Trophoblast cell (in vitro differentiated cells and primary cell): ENCODE data around the gene THEMIS.

Source experiments
- DNase-seq, 2 donors: peaks; one replicate each; pipeline ENCODE4 v3.0.0-alpha.2; 2016
- H2AFZ ChIP-seq: 2 replicates; pipeline ENCODE4 v1.6.1; 2013; ENCODE audit warnings: low read length, moderate library complexity, mild to moderate bottlenecking; ENCODE audit not compliant: insufficient read depth, poor library complexity
- H2AK5ac ChIP-seq: 2 replicates; pipeline ENCODE4 v1.6.1; 2013; ENCODE audit warnings: mild to moderate bottlenecking, low read length
- H2BK120ac ChIP-seq: 2 replicates; pipeline ENCODE4 v1.6.1; 2013; ENCODE audit warnings: low read length, mild to moderate bottlenecking, moderate library complexity; ENCODE audit not compliant: insufficient read depth, poor library complexity
- H2BK12ac ChIP-seq: 2 replicates; pipeline ENCODE4 v1.6.1; 2013; ENCODE audit warnings: mild to moderate bottlenecking, low read length, moderate library complexity
- H2BK5ac ChIP-seq: 2 replicates; pipeline ENCODE4 v1.6.1; 2013; ENCODE audit warnings: low read length, low read depth, moderate library complexity, mild to moderate bottlenecking; ENCODE audit not compliant: poor library complexity
- H3K14ac ChIP-seq: 2 replicates; pipeline ENCODE4 v1.6.1; 2013; ENCODE audit warnings: mild to moderate bottlenecking, low read length
- H3K18ac ChIP-seq: 2 replicates; pipeline ENCODE4 v1.6.1; 2013; ENCODE audit warnings: mild to moderate bottlenecking, low read length
- H3K23ac ChIP-seq: 2 replicates; pipeline ENCODE4 v1.6.1; 2013; ENCODE audit warnings: low read length
- H3K27ac ChIP-seq: 2 replicates; pipeline ENCODE4 v1.5.1; 2013; ENCODE audit warnings: low read depth, mild to moderate bottlenecking, inconsistent platforms, low read length, moderate library complexity
- H3K27me3 ChIP-seq: 2 replicates; pipeline ENCODE4 v1.6.1; 2013; ENCODE audit warnings: inconsistent platforms, mild to moderate bottlenecking, low read length, moderate library complexity; ENCODE audit not compliant: insufficient read depth
- H3K36me3 ChIP-seq, 2 experiments: 1 replicate in 1 of 2; 2 replicates in 1 of 2; pipeline ENCODE4 v1.6.1; 2013; ENCODE audit warnings: low read length in 2 of 2, mild to moderate bottlenecking in 2 of 2, moderate library complexity in 1 of 2; ENCODE audit not compliant: insufficient read depth in 2 of 2, control insufficient read depth in 1 of 2
- H3K4ac ChIP-seq: 2 replicates; pipeline ENCODE4 v1.6.1; 2013; ENCODE audit warnings: low read depth, mild to moderate bottlenecking, low read length, moderate library complexity
- H3K4me1 ChIP-seq, 2 experiments: 1 replicate in 1 of 2; 2 replicates in 1 of 2; pipeline ENCODE4 v1.6.1; 2013; ENCODE audit warnings: low read length in 2 of 2, mild to moderate bottlenecking in 2 of 2, moderate library complexity in 1 of 2; ENCODE audit not compliant: insufficient read depth in 2 of 2, control insufficient read depth in 1 of 2
- H3K4me2 ChIP-seq: 2 replicates; pipeline ENCODE4 v1.6.1; 2013; ENCODE audit warnings: inconsistent platforms, mild to moderate bottlenecking, low read length, moderate library complexity
- H3K4me3 ChIP-seq: 2 replicates; pipeline ENCODE4 v1.5.1; 2013; ENCODE audit warnings: mild to moderate bottlenecking, low read depth, low read length, inconsistent platforms
- H3K79me1 ChIP-seq: one replicate; pipeline ENCODE4 v1.6.1; 2013; ENCODE audit warnings: low read length
- H3K79me2 ChIP-seq: 2 replicates; pipeline ENCODE4 v1.6.1; 2013; ENCODE audit warnings: low read length, mild to moderate bottlenecking; ENCODE audit not compliant: control insufficient read depth, insufficient read depth, poor library complexity
- H3K9ac ChIP-seq: 2 replicates; pipeline ENCODE4 v1.6.1; 2013; ENCODE audit warnings: mild to moderate bottlenecking, low read length
- H3K9me3 ChIP-seq: 2 replicates; pipeline ENCODE4 v1.6.1; 2013; ENCODE audit warnings: low read depth, mild to moderate bottlenecking, control low read depth, inconsistent platforms, low read length; ENCODE audit not compliant: insufficient read depth
- H4K12ac ChIP-seq: 2 replicates; pipeline ENCODE4 v1.6.1; 2013; ENCODE audit warnings: low read depth, mild to moderate bottlenecking, low read length, moderate library complexity
- H4K8ac ChIP-seq: 2 replicates; pipeline ENCODE4 v1.6.1; 2013; ENCODE audit warnings: low read depth, mild to moderate bottlenecking, low read length, moderate library complexity
- H4K91ac ChIP-seq: one replicate; pipeline ENCODE4 v1.6.1; 2013; ENCODE audit warnings: low read depth, mild to moderate bottlenecking, low read length, moderate library complexity
- WGBS: extraction: QIAGEN DNeasy Blood & Tissue Kit; methylation state at CpG from one replicate; pipeline ENCODE4 v1.1.7; 2013; ENCODE audit warnings: missing lambda C conversion rate; ENCODE audit not compliant: insufficient read length, insufficient coverage; ENCODE audit errors: extremely low coverage; 5-methylcytosine and 5-hydroxymethylcytosine counted together

Gene THEMIS

DNA sequence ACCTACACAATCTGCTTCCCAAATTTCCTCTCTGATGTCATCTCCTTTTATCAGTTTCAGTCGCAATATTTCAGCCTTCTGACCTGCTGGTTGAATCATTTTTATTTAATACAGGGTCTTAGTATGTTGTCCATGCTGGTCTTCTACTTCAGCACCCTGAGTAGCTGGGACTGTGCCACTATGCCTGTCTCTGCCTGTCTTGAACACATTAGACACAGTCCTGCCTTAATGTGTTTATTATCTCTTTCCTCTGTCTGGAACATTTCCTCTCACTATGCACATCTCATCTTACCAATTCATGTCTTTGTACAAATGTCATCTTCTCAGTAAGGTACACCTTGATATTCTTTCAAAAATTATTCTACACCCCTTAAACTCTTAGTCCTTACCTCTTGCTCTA lies 106.5 kb downstream of the THEMIS start:
- Histone ChIP-seq H3K27me3 (no peaks in the 10 kb centered on the region), H3K79me1 (no peaks in the 10 kb centered on the region), H4K91ac (no peak overlapping the region), H2BK120ac (no peak overlapping the region), H3K27ac (no peak overlapping the region), H3K9ac (no peak overlapping the region), H2BK12ac (no peak overlapping the region), H3K4me1 (no peaks in the 10 kb centered on the region), H3K4me3 (no peak overlapping the region), H3K9me3 (no peaks in the 10 kb centered on the region), H4K8ac (no peak overlapping the region), H3K14ac (no peak overlapping the region), H3K23ac (no peak overlapping the region), H2AFZ (no peak overlapping the region), H3K4ac (no peak overlapping the region), H2AK5ac (no peak overlapping the region), H3K18ac (no peak overlapping the region), H3K4me2 (no peak overlapping the region), H3K36me3 (no peaks in the 10 kb centered on the region), H4K12ac (no peak overlapping the region), H2BK5ac (no peak overlapping the region), H3K79me2 (no peaks in the 10 kb centered on the region)
- WGBS: no CpG with 5 or more reads among the region's 1 CpG
- DNase-seq: no peak

DNA sequence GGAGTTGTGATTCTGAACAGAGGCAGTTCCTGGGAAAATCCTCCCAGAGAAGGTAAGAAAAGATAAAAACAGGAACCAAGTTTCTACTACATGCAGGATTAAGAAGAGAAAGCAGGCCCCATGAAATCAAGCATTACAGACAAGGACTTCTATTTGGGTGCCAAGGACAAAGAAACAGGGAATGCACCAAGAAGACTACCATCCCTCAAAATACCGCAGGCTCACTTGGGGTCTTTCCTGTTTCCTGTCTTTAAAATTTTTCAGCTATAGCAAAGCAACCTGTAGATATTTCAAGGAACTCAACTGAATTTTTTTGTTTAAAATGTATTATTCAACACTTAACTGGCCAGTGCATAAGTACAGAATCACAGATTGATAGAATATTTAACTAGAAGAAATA lies 107.5 kb downstream of the THEMIS start:
- Histone ChIP-seq H3K18ac (no peak overlapping the region), H3K23ac (no peak overlapping the region), H2BK120ac (no peak overlapping the region), H4K8ac (no peak overlapping the region), H2BK12ac (no peak overlapping the region), H3K79me1 (no peaks in the 10 kb centered on the region), H3K4me1 (no peaks in the 10 kb centered on the region), H2AK5ac (no peak overlapping the region), H2BK5ac (no peak overlapping the region), H4K91ac (no peak overlapping the region), H3K36me3 (no peaks in the 10 kb centered on the region), H3K79me2 (no peaks in the 10 kb centered on the region), H3K27me3 (no peaks in the 10 kb centered on the region), H3K9ac (no peak overlapping the region), H3K4me2 (no peak overlapping the region), H4K12ac (no peak overlapping the region), H3K27ac (no peak overlapping the region), H3K14ac (no peak overlapping the region), H3K9me3 (no peaks in the 10 kb centered on the region), H3K4me3 (no peak overlapping the region), H2AFZ (no peak overlapping the region), H3K4ac (no peak overlapping the region)
- no peak for DNase-seq
- WGBS: no CpG with 5 or more reads among the region's 1 CpG

DNA sequence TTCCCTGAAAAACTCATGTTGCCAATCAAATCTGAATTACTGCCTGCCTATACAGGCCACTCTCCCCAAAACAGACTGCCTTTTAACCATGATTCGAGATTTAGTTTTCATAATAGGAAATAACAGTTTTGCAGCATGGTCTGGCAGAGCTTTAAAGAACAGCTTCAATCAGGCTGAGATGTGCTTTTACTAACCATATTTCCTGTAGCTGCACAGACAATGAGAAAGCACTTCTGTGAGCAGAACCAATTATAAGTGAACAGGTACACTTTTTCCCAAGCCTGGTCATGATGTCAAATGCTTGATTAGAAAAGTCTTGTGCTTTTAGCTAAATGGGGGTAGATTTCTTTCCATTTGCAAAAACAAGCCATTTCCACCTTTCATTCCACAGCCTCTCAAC lies 108.2 kb downstream of the THEMIS start:
- Histone ChIP-seq H3K14ac (no peak overlapping the region), H3K4me2 (no peak overlapping the region), H2BK12ac (no peak overlapping the region), H4K12ac (no peak overlapping the region), H4K91ac (no peak overlapping the region), H2BK120ac (no peak overlapping the region), H3K79me1 (no peaks in the 10 kb centered on the region), H3K4me1 (no peaks in the 10 kb centered on the region), H2BK5ac (no peak overlapping the region), H3K4me3 (no peak overlapping the region), H2AK5ac (no peak overlapping the region), H3K27ac (no peak overlapping the region), H3K27me3 (no peaks in the 10 kb centered on the region), H3K23ac (no peak overlapping the region), H3K36me3 (no peaks in the 10 kb centered on the region), H3K4ac (no peak overlapping the region), H3K79me2 (no peaks in the 10 kb centered on the region), H4K8ac (no peak overlapping the region), H3K9ac (no peak overlapping the region), H3K18ac (no peak overlapping the region), H3K9me3 (no peaks in the 10 kb centered on the region), H2AFZ (no peak overlapping the region)
- no CpG with 5 or more reads among the region's 1 CpG for WGBS
- DNase-seq: no peak

DNA sequence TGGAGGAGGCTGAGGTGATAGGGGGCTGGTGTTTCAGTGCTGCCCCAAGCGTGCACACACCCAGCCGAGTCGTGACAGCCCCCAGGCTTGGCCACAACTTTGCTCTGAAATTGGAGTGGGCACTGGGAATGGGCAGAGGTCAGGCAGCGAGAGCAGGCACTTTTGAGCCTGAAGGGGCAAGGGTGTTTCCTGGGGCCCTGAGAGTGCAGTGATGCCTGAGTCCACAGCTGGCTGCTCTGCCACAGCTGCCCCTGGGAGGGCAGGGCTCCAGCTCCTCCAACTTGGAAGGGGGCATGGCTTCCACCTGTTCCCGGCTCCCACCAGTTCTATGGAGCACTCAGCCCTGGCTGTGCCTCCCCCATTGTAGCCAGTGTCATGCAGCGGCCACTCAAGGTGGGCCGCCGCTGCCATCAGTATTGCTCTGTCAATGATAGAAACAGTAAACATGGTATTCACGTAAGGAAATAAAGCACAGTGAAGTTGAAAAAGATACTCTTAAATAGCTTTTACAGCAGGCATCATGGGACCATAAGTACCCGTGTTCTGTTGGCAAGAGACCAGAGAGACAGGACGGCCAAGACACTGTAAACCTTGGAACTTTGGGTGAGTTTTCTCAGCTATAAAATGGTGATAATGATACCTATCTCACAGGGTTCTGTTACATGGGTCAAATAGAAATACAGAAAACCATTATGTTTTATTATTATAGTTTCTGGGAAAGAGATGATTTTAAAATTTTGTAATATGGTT lies 108.9 kb downstream of the THEMIS start:
- H2BK5ac ChIP-seq: no peak overlapping the region
- no peak overlapping the region for H3K27ac ChIP-seq
- H3K23ac ChIP-seq: no peak overlapping the region
- no peak overlapping the region for H2AK5ac ChIP-seq
- H3K9me3 ChIP-seq: no peaks in the 10 kb centered on the region
- no peak overlapping the region for H3K14ac ChIP-seq
- no peaks in the 10 kb centered on the region for H3K27me3 ChIP-seq
- H2BK12ac ChIP-seq: no peak overlapping the region
- no CpG with 5 or more reads among the region's 11 CpGs for WGBS
- DNase-seq: no peak
- no peak overlapping the region for H2BK120ac ChIP-seq
- no peak overlapping the region for H4K91ac ChIP-seq
- H3K18ac ChIP-seq: no peak overlapping the region
- no peak overlapping the region for H4K8ac ChIP-seq
- no peaks in the 10 kb centered on the region for H3K79me1 ChIP-seq
- H3K4ac ChIP-seq: no peak overlapping the region
- no peak overlapping the region for H2AFZ ChIP-seq
- no peaks in the 10 kb centered on the region for H3K79me2 ChIP-seq
- H3K36me3 ChIP-seq: no peaks in the 10 kb centered on the region
- no peak overlapping the region for H3K4me2 ChIP-seq
- H4K12ac ChIP-seq: no peak overlapping the region
- H3K4me1 ChIP-seq: no peaks in the 10 kb centered on the region
- H3K4me3 ChIP-seq: no peak overlapping the region
- no peak overlapping the region for H3K9ac ChIP-seq
